22Rv1 (cell line): ENCODE measurements around the gene CACNB4.
"Not testable (repeated sequence)": the region's sequence is repeated elsewhere in the genome, so short reads cannot be mapped to it uniquely, and the experiment has no call there.

ENCODE experiments used
- H3K27ac ChIP-seq: fragments of 450-650 bp; 2 replicates; pipeline ENCODE4 v1.5.1; 2017
- CTCF ChIP-seq: fragments of 450-650 bp; IDR thresholded peaks from 2 replicates; pipeline ENCODE4 v1.5.1; 2017; ENCODE audit warnings: mild to moderate bottlenecking
- ZFX ChIP-seq: fragments of 450-650 bp; IDR thresholded peaks from 2 replicates; pipeline ENCODE4 v1.6.1; 2017; ENCODE audit warnings: antibody characterized with exemption, borderline replicate concordance

The CACNB4 gene

GRCh38 chr2:152120430-152120829, 21.6 kb upstream of the CACNB4 start:
- no peak overlapping the region for H3K27ac ChIP-seq

GRCh38 chr2:152115952-152116351, 17.1 kb upstream of the CACNB4 start:
- no peak overlapping the region for H3K27ac ChIP-seq
- TF ChIP-seq CTCF (no peak), ZFX (no peak)

More at GRCh38 chr2:152120430-152120829, 21.6 kb upstream of the CACNB4 start:
- TF ChIP-seq CTCF = no peak
- no peak for TF ChIP-seq ZFX

- TF ChIP-seq CTCF (no peak), ZFX (no peak)
- no peak overlapping the region for H3K27ac ChIP-seq
Measured at GRCh38 chr2:152114366-152114765, 15.5 kb upstream of the CACNB4 start.

GRCh38 chr2:152107140-152107539, 8.3 kb upstream of the CACNB4 start:
- H3K27ac ChIP-seq = not testable (repeated sequence)

GRCh38 chr2:152106464-152106863, 7.6 kb upstream of the CACNB4 start:
- TF ChIP-seq ZFX = no peak
- no peak for TF ChIP-seq CTCF
- H3K27ac ChIP-seq = no peak overlapping the region

GRCh38 chr2:152103271-152103670, 4.4 kb upstream of the CACNB4 start:
- H3K27ac ChIP-seq = no peak overlapping the region
- TF ChIP-seq ZFX = no peak
- TF ChIP-seq CTCF = no peak

- no peak overlapping the region for H3K27ac ChIP-seq
- TF ChIP-seq ZFX (no peak), CTCF (no peak)
Measured at GRCh38 chr2:152100961-152101360, 2.1 kb upstream of the CACNB4 start.

- TF ChIP-seq ZFX (no peak), CTCF (no peak)
- no peak overlapping the region for H3K27ac ChIP-seq
Measured at GRCh38 chr2:152099367-152100050, 665 bp upstream of the CACNB4 start.
